Calu3 (cell line): ENCODE results near the gene FOXO3. TPM values are rescaled to one million over a fixed set of nuclear protein-coding genes. Genes with fewer than 3 reads are reported as not detected.

Experiments used
- BruUV-seq: library from RNA; stranded (reverse); fragments of 400-500 nt; replicated peaks from 2 replicates; lab custom pipeline; 2021; lab: Mats Ljungman, UMichigan
- CTCF ChIA-PET: fragments of 300-600 bp; sonication (Branson Sonifier 250); formaldehyde crosslinking; loops from one replicate; lab custom pipeline; 2022; ENCODE audit warnings: antibody characterized with exemption; lab: Charles Lee
- DNase-seq: peaks from one replicate; pipeline ENCODE4 v3.0.0; 2022
- H3K27ac Mint-ChIP-seq: one replicate; pipeline ENCODE4 v1.8.0; 2022; ENCODE audit warnings: mixed read lengths; ENCODE audit not compliant: unreplicated experiment
- H3K27me3 Mint-ChIP-seq: one replicate; pipeline ENCODE4 v1.8.0; 2022; ENCODE audit warnings: mixed read lengths; ENCODE audit not compliant: unreplicated experiment
- H3K36me3 Mint-ChIP-seq: one replicate; pipeline ENCODE4 v1.8.0; 2022; ENCODE audit warnings: mild to moderate bottlenecking, moderate library complexity, mixed read lengths; ENCODE audit not compliant: insufficient read depth, unreplicated experiment
- H3K4me1 Mint-ChIP-seq: one replicate; pipeline ENCODE4 v1.8.0; 2022; ENCODE audit warnings: mild to moderate bottlenecking, low read depth, mixed read lengths; ENCODE audit not compliant: unreplicated experiment
- H3K4me3 Mint-ChIP-seq: one replicate; pipeline ENCODE4 v1.8.0; 2022; ENCODE audit warnings: mild to moderate bottlenecking, low read depth, moderate library complexity, mixed read lengths; ENCODE audit not compliant: unreplicated experiment
- H3K9me3 Mint-ChIP-seq: one replicate; pipeline ENCODE4 v1.8.0; 2022; ENCODE audit warnings: low read depth, mixed read lengths; ENCODE audit not compliant: unreplicated experiment
- CTCF ChIP-seq: fragments of 200-600 bp; IDR thresholded peaks from one replicate; pipeline ENCODE4 v1.8.0; 2022; ENCODE audit warnings: antibody characterized with exemption; ENCODE audit not compliant: unreplicated experiment
- intact Hi-C: fragments of 100-400 bp; cut with micrococcal nuclease; formaldehyde crosslinking; loops from one replicate; pipeline ENCODE4 v1.10.0; 2022; ENCODE audit not compliant: unreplicated experiment
- total RNA-seq: library from RNA; stranded (reverse); gene quantifications from 2 replicates; pipeline ENCODE4 v1.2.3, GENCODE V29; 2022

FOXO3 gene
- total RNA-seq, 1 experiment from 2014 or later: 45.5 TPM

GRCh38 chr6:108524528-108525248 lies 36.0 kb upstream of the FOXO3 start:
- Mint-ChIP-seq H3K27ac (no peak overlapping the region), H3K27me3 (no peaks in the 10 kb centered on the region), H3K36me3 (no peaks in the 10 kb centered on the region), H3K4me1 (no peaks in the 10 kb centered on the region), H3K4me3 (no peak overlapping the region), H3K9me3 (no peaks in the 10 kb centered on the region)
- CTCF ChIA-PET: interaction anchor here (0.6 kb wide), 1 partner anchor 532 kb away, joined by 3 read pairs; no protein-coding TSS in a partner anchor
- no peak for TF ChIP-seq CTCF
- no peak for DNase-seq
- intact Hi-C loops: no loop called here
- no TSS peak for BruUV-seq

DNA sequence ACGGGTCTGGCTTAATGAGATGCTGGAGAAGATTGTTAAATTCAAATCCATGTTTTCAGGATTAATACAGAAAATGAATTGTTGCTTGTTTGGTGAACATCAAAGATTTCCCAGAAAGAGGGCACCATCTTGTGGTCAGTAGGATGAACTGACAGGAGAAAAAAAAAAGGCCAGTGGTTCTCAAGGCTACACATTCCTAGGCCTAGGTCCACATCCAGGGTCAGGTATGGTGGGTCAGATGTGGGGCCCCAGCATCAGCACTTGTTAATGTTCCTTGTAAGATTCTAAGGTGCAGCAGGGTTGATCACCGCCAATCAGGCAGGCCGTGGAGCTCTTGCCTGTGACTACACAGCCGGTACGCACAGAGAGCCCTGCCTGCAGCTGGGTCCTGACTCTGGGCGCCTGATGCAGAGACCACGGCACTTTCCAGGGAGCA lies 34.0 kb upstream of the FOXO3 start:
- no TSS peak for BruUV-seq
- CTCF ChIA-PET: no interaction called here
- Mint-ChIP-seq H3K27me3 (no peaks in the 10 kb centered on the region), H3K36me3 (no peaks in the 10 kb centered on the region), H3K4me1 (no peaks in the 10 kb centered on the region), H3K4me3 (no peak overlapping the region), H3K27ac (no peak overlapping the region), H3K9me3 (no peaks in the 10 kb centered on the region)
- DNase-seq: no peak
- TF ChIP-seq CTCF: peak; percentile 72
- intact Hi-C loops: loop anchor here (1.0 to 2.0 kb wide), 2 partner anchors 413 to 546 kb away; no protein-coding TSS in a partner anchor

DNA sequence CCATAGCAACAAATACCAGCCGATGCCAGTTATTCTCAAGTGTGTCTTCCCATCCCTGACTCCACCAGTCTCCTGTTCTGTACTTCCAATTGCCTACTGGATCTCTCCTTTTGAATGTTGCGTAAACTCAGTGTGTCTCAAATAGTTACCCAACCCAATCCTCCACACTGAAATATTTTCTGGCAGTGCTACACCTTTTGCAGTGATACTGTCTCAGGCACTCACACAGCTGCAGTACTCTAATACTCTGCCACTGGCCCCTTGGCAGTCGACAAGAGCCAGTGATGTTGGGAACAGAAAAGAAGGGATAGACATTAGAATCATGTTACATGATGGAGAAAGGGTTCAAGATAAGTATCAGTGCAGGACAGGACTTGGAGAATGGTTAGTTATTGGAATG lies 31.8 kb upstream of the FOXO3 start:
- no peak for DNase-seq
- no TSS peak for BruUV-seq
- TF ChIP-seq CTCF: no peak
- Mint-ChIP-seq H3K9me3 (no peaks in the 10 kb centered on the region), H3K27me3 (no peaks in the 10 kb centered on the region), H3K27ac (no peak overlapping the region), H3K4me3 (no peak overlapping the region), H3K4me1 (no peaks in the 10 kb centered on the region), H3K36me3 (no peaks in the 10 kb centered on the region)
- CTCF ChIA-PET: no interaction called here
- intact Hi-C loops: no loop called here

- no TSS peak for BruUV-seq
- CTCF ChIA-PET: interaction anchor here (0.6 to 1.0 kb wide), 2 partner anchors 11 to 563 kb away, joined by 3 to 4 read pairs; partner anchors contain the start of gene SESN1
- Mint-ChIP-seq H3K36me3 (no peaks in the 10 kb centered on the region), H3K27ac (no peak overlapping the region), H3K9me3 (no peaks in the 10 kb centered on the region), H3K4me3 (no peak overlapping the region), H3K4me1 (no peaks in the 10 kb centered on the region), H3K27me3 (no peaks in the 10 kb centered on the region)
- TF ChIP-seq CTCF: no peak
- no peak for DNase-seq
- intact Hi-C loops: no loop called here
Measured at GRCh38 chr6:108531332-108531731, 29.4 kb upstream of the FOXO3 start.
